Measurements from ENCODE around the gene CNGB1.
"Not testable (repeated sequence)": the region's sequence is repeated elsewhere in the genome, so short reads cannot be mapped to it uniquely, and the experiment has no call there.

The CNGB1 gene

DNA sequence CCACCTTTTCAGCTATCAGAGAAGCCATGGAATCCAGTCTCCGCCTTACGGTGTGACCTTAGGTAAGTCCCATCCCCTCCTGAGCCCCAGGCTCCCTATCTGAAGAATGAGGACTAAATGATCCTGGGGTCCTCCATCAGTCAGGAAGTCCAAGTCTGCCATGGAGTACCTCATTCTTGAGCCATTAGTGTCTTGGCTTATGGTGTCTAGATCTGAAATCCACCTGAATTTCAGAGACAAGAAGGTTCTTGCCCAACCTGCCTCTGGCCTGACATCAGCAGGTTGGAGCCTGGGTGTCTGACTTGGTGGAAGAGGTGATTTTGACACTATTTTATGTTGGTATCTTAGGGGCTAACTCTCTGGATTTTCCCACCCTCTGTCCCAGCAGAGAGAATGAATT lies 47.1 kb downstream of the CNGB1 start:
- no peak for FAIRE-seq

DNA sequence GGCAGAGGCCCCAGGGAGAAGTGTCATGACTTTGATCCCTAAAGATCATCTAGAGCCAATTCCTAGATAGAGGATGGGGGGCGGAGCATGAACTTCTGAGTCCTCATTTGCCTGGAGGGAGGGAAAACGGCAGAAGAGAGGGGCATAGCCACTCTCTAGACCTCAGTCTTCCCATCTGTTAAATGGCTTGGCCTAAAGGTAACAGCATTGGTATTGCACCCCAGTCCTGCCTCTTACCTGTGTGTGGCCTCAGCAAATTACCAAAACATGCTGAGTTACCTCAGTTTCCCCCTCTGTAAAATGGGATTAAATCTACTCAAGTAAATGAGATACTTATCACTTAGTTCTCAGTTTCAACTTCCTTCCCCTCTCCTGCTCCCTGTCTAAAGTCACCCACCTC lies 47.5 kb downstream of the CNGB1 start:
- no peak for FAIRE-seq

DNA sequence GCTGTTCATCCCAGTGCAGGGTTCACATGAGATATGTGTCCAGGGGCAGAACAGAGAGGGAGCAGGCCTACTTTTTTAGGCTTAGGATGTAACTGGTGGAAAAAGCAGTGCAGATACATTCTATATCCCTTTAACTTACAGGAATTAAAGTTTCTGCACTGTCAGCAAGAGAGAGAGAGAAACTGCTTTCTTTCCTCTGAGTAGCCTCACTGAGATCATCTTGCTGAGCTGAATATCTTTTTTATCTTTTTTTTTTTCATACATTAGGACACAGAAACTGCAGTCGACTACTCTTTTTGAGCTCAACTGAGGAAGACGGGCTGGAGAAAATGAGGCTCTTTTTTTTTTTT lies 50.1 kb downstream of the CNGB1 start:
- no peak for FAIRE-seq

DNA sequence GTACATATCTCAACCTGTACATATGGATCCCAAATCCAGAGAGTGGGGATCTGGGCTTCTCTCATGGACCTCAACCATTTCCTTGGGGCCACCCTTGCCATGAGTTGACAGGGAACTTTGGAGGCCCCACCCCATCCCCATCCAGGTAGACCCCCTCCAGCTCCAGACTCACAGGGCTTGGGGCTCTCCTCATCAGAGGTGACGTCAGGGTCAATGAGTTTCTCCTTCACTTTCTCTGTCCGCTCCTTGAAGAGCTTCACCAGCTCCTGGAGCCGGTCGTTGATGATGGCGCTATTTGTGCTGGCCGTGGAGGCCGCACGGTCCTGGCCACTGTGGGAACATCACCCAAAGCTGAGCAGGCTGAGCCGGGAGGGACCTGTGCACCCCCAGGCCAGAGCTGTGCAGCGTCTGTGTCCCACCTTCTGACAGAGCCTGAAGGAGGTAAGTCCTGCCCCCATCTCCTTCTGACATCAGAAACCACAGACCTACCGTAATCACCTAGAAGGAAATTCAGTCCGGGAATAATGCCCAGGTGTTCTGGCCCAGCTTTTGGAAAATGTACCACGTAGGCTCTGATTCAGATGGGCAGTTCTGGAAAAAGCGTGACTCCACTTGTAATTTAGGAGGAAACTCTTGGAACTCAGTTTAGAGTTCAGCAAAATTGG lies 50.6 kb downstream of the CNGB1 start:
- FAIRE-seq, result no peak

DNA sequence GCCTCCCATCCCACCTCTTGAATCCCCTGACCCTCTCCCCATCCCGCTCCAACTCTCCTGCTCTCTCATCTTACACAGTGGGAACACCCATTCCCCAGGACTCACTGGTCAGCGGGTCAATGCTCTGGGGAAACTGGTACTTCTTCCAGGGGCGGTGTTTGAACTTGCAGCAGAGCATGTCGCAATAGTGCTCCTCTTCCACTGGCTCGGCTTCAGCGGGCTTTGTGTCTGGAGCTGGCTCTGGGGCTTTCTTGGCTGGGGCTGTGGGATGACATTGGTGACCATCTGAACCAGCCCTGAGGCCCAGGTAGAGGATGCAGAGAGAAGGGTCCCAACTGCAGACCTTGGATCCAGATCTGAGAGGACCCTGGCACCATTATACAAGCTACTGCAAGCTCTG lies 51.9 kb downstream of the CNGB1 start:
- no peak for FAIRE-seq

DNA sequence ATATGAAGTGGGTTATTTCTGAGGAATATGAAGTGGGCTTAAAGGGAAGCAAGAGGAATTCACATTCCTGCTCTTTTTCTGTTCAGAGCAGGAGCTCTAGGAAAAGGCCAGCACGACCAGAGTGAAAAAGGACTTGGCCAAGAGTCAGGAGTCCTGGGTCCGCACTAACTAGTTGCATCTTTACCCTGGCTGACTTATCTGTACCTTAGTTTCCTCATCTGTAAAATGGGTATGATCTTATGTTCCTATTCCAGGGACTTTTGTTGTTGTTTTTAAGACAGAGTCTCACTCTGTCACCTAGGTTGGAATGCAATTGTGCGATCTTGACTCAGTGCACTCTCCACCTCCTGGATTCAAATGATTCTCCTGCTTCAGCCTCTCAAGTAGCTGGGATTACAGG lies 52.5 kb downstream of the CNGB1 start:
- FAIRE-seq, result no peak

DNA sequence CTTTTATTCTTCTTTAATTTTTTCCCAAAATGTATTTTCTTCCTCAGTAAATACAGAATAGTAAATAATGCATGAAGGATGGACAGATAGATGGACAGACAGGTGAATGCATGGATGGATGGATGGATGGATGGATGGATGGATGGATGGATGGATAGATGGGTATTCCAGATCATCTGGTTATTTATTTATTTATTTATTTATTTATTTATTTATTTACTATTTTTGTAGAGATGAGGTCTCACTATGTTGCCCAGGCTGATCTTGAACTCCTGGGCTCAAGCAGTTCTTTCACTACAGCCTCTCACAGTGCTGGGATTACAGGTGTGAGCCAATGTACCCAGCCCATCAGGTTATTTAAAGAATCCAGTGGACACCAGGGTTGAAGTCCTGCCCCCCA lies 53.0 kb downstream of the CNGB1 start:
- FAIRE-seq, result not testable (repeated sequence)

DNA sequence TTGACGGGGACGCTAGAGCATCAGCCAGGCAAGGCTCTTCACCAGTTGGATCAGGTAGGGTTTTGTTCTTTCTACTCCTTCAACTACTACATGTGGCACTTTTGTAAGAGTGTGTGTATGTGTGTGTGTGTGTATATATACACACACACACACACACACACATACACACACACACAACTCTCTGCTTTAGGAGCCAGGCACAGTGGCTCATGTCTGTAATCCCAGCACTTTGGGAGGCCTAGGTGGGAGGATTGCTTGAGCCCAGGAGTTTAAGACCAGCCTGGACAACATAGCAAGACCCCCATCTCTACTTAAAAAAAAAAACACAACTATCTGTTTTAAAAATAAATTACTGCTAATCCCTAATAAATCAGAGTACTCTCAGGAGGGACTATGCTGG lies 53.4 kb downstream of the CNGB1 start:
- not testable (repeated sequence) for FAIRE-seq

DNA sequence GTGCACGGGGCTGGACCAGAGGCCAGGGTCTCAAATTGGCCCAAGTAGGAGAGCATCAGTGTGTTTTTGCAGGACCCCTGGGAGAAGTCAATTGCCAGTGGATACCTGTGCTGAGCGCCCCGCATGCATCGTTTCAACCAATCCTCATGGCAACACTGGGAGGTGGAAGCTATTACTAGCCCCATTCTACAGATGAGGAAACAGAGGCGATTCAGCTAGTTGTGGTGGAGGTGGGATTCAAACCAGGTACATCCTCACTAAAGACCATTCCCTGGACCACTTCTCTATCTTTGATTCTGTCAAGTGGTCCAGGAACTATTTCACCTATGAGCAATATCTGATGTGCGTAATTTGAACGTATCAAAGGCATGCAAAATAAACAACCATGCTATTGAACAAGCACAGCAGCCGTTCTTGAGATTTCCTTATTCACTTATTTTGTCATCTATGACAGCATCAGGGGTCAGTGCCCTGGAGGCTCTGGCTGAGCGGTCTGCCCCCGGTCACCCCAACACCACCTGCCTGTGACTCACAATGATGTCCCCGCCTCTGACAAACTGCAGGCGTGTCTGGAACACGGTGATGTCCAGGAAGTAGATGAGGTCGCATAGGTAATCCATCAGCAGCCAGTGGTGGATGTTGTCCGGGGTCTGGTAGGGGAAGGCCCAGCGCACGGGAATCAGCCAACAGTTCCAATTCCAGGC lies 54.0 kb downstream of the CNGB1 start:
- FAIRE-seq, result no peak

DNA sequence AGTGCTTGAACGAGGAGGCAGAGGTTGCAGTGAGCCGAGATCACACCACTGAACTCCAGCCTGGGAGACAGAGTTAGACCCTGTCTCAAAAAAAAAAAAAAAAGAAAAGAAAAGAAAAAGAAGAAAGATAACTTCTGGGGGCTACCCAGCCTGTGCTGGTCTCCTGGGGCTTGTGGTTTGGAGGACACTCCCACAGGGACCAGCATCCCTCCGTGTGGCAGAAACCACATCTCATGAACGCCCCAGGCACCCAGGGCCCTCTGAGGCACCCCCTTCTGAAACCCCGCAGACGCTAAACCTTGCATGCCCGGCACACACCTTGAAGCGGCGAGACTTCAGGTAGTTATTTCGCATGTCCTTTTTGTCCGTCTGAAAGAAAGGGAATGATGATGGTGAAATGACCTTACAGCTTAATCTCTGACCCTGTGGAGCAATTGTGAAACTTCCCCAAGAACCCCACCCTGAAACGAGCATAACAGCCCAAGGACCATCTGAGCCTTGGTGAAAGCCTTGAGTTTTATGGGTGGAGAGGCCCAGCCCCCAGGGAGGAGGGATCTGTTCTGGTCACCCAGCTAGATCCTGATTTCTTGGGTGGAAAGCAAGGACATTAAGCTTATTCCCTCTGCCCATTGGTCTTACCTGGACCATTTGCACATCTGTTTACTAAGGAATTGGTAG lies 55.0 kb downstream of the CNGB1 start:
- no peak for FAIRE-seq

DNA sequence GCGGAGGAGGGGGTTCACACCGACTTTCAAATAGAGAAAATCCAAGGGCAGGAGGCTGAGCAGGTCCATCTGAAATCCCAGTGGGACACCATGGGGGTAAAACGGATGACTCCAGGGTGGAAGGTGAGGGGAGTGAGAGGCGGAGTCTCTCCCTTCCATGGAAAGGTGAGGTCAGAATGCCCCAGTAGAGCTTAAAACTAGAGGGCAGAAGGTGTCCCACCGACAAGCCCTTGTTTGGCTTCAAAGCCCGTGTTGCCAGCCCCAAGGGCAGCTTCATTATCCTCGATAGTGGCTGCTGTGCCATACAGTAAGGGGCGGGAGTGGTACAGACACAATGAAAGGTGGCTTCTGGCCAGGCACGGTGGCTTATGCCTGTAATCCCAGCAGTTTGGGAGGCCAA lies 55.7 kb downstream of the CNGB1 start:
- no peak for FAIRE-seq

DNA sequence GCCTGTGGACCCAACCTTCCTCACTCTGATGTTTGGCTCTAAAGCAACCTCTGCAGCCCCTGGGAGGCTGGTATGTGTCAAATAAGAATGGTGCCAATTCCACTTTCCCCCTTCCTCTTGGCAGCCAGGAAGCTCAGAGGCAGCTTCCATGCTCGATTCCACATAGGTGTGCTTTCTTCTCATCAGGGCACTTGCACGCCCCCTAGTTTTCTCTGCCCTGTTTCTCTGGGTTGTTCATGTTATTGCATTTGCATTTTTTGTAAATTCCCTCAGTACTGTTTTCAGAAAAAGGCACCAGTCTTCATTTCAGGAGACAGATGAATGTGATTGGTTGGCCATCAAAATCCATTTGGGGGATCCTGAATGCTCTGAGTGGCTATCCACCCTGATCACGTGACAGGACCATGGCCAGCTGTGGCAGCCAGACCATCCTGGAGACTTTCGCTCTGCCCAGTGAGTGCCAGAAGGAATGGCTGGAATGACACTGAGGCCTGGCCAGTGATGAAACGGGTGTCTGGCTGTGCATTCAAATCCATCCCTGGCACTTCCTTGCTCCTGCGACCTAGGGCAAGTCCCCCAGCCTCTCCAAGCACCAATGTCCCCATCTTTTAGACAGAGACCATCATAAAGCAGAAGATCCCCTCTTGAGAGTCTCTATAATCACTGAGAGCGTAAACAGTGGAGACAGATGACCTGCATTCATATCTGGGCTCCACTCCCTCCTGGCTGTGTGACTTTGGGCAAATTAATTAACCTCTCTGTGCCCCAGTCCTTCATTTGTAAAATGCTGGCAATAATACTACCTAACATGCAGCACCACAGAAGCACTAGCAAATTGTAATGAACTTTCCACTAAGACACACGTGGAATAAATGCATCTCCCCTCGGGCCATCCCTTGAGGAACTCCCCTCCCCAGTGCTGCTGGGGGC lies 56.4 kb downstream of the CNGB1 start:
- FAIRE-seq, result no peak

DNA sequence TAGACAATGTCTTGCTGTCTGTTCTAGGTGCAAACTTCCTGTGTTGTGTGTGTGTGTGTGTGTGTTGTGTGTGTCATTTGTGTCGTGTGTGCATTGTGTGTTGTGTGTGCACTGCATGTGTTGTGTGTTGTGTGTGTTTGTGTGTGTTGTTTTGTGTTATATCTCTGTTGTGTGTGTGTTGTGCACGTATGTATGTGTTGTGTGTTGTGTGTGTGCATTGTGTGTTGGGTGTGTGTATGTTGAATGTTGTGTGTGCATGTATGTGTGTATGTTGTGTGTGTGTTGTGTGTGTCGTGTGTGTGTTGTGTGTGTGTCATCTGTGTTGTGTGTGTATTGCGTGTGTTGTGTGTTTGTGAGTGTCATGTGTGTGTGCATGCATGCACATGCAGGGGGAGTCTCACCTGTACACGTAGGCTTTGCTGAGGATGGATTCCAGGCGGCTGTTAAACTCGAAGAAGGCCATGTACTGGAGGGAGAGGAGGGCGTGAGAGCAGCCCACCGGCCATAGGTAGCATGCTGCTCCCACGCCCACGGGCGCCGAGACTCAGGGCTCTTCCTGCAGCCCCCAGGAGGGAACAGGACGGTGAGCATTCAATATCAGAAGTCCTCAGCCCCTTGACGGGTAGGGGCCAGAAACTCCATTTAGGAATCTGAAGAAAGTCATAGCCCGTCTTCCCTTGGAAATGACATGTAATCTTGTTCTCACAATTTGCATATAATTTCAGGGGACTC lies 58.2 kb downstream of the CNGB1 start:
- no peak for FAIRE-seq

DNA sequence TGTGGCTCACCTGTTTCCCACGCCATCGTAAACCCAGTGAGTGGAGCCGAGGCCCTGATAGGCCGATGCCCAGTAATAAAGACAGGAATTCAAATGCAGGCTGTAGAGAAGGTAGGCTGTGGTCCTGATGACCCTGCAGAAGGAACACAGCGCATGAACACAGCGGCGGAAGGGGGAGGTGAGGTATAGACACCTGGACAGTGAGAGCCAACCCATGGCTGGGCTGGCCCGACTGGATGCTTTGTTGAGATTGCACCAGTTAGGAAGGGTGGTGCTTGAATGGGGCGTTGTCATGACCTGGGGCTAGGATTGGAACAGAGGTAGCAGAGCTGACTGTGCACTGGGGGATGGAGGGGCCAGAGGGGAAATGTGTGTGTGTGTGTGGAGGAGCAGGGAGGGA lies 59.2 kb downstream of the CNGB1 start:
- FAIRE-seq, result no peak

DNA sequence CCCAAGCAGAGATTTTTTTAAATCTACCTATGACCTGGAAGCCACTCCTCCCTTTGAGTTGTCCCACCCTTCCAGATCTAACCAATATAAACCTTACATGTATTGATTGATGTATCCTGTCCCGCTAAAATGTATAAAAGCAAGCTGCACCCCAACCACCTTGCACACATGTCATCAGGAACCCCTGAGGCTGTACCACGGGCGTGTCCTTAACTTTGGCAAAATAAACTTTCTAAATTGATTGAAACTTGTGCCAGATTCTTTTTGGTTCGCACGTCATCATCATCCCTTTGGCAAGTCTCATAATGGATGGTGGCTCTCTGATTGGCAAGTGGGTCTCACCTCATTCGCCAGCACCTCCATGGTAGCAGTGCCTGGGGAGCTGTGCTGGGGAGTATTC lies 60.2 kb downstream of the CNGB1 start:
- no peak for FAIRE-seq

DNA sequence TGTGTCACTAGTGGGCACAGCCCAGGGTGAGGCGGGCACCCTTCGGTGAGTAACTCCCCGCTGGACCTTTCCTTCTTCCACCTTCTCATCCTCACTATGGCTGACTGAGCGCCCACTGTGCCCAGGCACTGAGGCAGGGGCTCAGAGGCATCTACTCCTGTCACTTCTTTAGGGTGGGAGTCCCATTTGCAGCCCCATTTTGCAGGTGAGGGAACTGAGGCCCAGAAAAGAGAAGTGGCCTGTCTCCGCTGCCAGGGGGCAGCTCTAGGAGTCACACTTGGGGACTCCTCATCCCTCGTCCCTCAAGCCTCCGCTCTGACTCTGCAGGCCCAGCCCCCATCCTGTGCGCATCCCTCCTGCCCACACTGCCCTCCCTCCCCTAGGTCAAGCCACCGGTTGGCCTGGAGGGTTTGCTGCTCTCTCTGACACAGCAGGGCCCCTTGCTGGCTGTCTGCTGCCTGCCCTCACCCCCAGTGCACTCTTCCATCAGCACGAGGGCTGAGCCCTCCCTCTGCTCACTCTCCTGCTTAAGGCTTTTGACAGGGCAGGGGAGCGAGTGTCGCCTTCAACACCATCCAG lies 62.4 kb downstream of the CNGB1 start:
- no peak for FAIRE-seq

DNA sequence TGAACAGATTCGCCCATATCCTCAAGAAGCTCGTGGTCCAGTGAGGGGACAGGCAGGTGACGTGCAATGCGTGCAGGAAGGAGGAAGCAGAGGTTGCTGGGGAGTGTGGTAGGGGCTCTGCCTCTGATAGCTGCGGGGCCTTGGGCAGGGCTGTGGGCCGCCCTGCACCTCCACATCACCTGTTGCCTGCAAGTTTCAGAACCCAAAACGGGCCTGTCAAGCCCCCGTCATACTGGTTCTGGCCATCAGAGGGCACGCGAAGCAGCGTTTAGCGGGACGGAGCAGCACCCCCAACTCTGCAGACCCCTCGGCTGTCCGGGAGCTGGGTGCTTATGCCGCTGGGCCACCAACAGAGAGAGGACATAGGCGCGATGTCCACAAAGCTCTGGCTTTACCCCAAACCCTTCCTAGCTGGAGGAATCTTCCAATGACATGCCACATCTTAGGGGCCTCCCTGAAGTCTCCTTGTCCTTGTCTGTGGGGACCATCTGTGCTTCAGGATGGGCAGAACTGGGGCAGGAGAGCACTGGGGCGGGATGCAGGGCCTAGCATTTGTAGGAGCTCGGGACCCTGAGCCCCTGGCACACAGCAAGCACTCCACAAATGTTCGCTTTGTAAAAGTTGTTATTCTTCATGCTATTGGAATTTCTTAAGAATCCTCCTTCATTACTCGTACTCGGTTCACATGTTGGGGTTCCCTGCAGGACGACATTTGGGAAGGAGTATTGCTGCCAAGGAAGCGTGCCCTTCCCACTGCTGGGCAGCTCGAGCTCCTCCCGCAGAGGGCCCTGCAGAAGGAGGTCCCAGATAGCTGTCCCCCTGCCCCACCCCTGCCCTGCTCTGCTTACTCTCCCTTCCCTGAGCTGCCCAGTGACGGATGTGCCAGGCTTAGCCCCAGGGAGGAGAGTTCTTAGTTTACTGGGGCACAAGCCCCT lies 64.3 kb downstream of the CNGB1 start:
- no peak for FAIRE-seq

DNA sequence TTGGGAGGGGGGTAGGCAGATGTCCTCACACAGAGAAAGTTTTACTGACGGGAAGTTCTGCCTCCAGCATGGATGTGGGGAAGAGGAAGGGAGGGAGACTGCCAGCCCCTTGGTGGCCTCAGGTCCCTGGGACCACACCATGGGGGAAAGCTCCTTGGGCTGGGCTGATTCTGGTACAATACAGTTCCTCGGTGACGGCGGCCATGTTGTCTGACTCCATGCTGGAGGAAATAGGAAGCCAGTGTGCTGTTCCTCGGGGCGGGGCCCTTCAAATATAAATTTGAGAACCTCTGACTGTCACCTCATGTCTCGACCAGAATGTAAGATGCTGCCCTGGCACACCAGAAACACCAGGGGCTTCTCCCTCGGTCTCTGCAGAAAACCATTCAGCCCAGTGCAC lies 66.8 kb downstream of the CNGB1 start:
- no peak for FAIRE-seq

DNA sequence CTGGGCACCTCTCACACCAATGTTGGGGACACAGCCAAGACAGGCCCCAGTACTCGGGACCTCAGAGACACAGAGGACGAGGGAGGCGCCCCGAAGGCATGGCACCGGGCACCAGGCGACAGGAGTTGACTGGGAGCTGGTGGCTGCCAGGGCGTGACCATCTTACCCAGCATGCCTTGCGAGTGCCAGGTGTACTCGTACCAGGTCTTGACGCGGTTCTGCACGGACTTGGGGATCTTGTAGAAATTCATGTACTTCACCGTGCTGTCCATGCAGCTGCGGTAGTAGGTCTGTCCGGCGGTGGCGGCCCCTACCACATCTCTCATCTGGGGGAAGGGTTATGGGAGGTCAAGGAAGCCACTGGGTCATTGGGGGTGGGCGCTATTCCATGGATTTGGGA lies 67.3 kb downstream of the CNGB1 start:
- no peak for FAIRE-seq

DNA sequence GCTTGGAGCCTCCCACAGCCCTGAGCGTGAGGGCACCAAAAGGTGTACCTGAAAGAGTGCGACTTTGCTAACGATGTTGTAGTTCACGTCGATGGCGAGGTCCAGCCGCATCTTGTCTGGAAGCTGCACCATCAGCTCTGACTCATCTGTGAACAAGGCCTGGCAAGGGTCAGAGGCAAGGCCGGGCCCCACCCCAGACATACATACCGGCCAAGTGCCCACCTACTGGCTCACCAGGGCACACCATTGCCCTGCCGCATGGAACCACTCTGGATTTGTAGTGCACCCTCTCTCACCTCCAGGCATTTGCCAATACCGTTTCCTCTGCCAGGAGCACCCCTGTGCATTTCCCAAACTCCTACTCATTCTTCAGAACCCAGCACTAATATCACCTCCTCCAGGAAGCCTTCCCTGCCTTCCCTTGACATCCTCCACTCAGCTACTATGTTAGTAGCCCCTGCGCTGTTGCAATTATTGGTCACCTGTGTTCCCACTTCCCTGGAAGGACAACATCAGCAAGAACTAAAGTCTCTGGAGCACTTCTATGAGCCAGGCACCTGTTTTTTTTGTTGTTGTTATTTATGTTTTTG lies 69.4 kb downstream of the CNGB1 start:
- FAIRE-seq, result no peak
